GM21737 (cell line): ENCODE results near the gene SMPD3.

Source experiments
- ATAC-seq: cut with Tn5 transposase; IDR thresholded peaks from one replicate; pipeline ENCODE4 v1.9.1; 2021; ENCODE audit warnings: mild to moderate bottlenecking, moderate library complexity; ENCODE audit not compliant: unreplicated experiment

Gene SMPD3

GRCh38 chr16:68408428-68408827 is 39.9 kb downstream of the SMPD3 start:
- ATAC-seq: no peak

DNA sequence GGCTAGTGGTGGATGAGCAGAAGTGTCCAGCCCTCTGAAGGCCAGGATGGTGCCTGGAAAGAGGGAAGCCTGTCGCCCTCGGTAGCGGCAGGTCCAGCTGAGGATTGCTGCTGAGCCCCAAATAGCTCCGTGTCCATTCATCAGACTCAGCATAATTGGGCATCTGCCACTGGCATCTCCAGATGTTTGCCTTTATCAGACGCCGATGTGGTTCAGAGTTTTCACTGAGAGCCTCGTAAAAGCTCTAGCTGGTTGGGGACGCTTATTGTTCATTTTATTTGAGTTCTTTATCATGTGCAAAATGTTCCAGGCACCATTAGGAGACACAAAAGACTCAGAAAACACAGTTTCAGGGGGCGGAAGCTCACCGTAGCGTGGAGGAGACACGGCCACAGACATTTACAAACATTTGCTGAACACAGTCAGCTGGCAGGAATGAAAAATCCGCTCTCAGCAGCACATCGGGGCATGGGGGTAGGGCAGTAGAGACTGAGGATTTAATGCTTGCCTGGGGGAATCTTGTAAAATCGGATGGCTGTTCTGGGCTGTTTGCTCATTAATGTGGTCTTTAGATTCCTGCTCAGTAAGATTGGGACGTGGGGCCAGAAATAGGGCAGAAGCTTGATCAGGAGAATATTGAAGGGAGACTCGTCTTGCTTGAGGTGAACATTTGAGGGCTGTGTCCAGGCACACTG is 41.7 kb downstream of the SMPD3 start:
- no peak for ATAC-seq

DNA sequence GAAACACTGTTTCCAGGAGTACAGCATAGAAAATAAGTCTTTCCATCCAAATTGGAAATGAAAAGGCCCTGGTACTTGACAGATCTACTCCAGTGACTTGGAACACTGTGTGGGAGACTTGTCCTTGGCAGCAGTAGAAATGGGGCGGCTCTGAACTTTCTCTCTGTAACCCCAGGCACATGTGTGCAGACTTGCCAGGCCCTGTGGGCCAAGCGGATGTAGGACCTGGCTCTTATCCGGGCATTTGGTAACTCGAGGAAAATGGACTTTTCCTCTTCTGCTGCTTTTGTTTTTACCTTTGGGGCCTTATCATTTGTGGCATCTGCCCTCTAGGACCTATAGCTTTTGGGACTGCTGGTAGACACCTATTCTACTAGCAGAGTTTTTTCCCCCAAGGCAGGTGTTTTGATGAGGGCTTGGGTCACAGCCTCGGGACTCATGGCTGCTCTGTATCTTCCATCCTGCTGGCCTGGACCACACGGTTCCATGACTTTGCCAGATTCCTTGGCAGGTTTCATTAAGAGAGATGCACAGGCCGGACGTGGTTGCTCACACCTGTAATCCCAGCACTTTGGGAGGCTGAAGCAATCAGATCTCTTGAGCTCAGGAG is 43.5 kb downstream of the SMPD3 start:
- no peak for ATAC-seq

GRCh38 chr16:68403704-68404103 is 44.6 kb downstream of the SMPD3 start:
- ATAC-seq: no peak

- ATAC-seq: no peak
Measured at GRCh38 chr16:68403177-68403576, 45.1 kb downstream of the SMPD3 start.

DNA sequence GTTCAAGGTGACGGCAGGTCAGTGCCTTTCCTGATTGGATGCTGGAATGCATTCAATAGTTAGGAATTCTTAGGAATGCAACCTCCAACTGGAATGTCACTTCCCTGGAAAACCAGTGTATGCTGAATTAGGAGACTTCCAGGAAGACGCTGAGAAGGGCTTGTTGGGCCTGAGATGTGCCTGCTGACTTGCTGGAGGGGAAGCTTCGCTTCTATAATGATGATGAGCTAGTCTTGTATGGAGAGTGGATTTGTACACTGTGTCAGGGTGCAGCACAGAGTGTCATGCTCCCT is 45.6 kb downstream of the SMPD3 start:
- no peak for ATAC-seq

DNA sequence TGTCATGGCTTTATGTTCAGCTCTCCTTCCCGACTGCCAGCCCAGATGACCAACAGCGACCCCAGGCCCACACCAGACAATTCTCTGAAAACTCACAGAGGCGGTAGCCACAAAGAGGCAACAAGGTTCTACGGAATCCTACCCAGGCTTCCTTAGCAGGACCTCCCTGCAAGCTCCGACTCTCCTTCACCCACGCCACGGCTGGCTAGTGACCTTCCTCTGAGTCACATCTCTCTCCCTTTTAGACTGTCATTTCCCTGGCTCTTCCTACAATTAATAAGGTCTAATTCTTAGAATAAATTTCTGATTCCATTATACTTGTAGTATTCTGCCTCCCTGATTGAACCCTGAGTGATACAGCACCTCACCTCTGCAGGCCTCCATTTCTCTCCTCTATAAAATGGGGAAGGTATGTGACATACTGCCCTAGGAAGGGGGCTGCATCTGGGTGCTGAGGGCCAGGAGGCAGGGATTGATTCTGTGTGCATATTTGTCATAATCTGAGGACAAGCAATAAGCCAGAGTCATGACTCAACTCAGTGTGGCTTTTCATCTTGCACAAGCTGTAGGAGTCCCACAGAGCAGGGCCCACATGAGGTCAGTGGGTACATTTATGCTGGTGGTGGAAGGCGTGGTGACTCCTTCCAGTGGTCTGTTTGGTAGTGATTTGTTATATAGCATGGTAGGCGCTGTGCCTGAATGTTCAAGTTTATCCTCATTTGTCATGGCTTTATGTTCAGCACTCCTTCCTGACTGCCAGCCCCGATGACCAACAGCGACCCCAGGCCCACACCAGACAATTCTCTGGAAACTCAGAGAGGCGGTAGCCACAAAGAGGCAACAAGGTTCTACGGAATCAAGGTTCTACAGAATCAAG is 46.2 kb downstream of the SMPD3 start:
- no peak for ATAC-seq

- no peak for ATAC-seq
Measured at GRCh38 chr16:68400924-68401460, 47.3 kb downstream of the SMPD3 start.

- no peak for ATAC-seq
Measured at GRCh38 chr16:68400083-68400923, 48.0 kb downstream of the SMPD3 start.

DNA sequence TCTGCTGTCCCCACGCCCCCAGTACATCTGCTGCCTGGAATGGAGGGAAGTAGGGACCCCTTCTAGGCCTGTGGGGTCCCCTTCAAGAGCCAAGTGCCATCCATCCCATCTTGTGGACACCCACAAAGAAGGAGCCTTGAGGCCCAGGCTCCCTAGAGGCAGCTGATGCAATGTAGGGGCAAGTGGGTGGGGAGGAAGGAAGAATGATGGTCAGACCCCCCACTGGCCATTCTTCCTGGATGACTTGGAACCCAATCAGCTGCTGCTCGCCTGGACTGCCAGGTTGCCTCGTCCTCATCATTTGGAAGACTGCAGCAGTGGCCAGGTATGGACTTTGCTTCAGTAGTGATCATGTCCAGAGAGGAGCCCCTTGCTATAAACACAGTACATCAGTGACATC is 48.9 kb downstream of the SMPD3 start:
- no peak for ATAC-seq

DNA sequence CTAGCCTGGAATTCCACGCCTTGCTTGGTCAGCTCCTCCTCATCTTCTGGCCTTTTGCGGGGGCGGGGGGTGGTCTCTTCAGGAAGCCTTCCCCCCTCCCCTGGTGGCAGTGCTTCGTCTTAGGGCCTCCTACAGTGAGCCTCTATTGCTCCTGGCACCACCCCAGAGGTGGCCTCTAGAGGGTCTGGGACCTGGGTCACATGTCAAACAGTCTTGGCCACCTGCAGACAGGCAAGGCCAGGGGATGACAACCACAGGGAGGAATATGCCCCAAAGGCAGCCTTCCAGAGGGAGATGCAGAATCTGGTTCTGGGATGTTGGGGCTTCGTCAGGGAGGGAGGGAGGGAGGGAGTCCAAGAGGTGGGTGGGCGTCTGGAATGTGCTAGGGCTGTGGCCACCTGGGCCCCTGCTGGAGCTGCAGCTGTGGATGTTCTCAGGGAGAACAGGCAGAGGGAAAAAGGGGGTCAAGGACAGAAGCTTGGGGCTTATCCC is 50.6 kb downstream of the SMPD3 start:
- ATAC-seq: no peak

- ATAC-seq: no peak
Measured at GRCh38 chr16:68396481-68396880, 51.8 kb downstream of the SMPD3 start.

DNA sequence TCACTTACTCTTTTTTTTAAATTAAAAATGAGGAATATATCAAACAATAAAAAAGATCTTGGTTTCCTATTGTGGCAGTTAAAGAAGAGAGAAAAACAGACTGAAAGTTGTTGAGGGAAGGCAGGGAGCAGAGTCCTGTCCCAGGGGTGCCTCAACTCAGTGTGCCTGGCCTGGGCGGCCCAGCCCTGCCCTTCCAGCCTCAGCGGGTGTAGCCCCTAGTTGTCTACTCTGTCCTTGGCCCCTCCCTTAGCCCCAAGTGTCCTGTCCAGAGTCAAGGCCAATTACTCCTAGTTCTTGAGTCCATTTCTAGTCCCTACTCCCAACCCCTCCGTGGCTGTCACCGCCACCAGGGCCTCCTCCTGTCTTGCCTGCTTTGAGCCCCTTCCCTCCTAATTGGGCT is 52.5 kb downstream of the SMPD3 start:
- ATAC-seq: no peak

GRCh38 chr16:68395167-68395786 is 53.0 kb downstream of the SMPD3 start:
- no peak for ATAC-seq

DNA sequence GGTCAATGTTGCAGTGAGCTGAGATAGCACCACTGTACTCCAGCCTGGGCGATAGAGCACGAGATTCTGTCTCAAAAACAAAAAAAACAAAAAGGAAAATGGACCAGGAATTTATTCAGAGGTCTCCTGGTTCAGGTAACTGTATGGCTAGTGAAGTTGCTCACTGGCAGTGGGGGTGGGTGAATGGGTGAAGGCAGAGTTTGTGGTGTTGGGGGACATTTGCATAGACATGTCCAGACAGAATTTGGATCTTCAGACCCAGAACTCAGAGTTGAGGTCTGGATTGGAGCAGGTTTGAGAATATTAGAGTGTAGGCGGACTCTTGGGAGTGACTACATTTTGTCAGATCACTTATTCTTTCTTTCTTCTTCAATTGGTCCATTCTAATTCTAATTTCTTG is 55.0 kb downstream of the SMPD3 start:
- ATAC-seq: no peak

- no peak for ATAC-seq
Measured at GRCh38 chr16:68389750-68390371, 58.4 kb downstream of the SMPD3 start.

GRCh38 chr16:68389006-68389405 is 59.3 kb downstream of the SMPD3 start:
- no peak for ATAC-seq

DNA sequence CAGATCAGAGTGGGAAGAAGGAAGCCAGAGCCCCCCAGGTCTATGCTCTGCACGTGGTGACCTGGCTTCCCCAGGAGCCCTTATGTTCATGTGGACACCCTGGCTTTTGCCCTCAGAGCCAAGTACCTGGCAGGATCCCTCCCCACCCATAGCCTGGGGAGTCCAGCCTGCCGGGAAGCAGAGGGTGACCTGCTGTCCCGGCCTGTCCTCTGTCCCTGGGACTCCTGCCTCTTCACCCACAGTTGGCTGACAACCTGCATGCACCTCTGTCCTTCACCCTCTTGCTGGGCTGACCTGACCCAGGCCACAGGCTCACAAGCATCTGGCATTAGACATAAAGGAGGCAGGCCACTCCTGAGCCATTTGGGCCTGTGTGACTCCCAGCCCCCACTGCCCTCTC is 60.2 kb downstream of the SMPD3 start:
- ATAC-seq: no peak

- no peak for ATAC-seq
Measured at GRCh38 chr16:68387301-68387700, 61.0 kb downstream of the SMPD3 start.

- no peak for ATAC-seq
Measured at GRCh38 chr16:68386628-68387027, 61.7 kb downstream of the SMPD3 start.
